Vagina (tissue), 2 donors: ENCODE measurements around the gene LONP1.

Experiments
- CTCF ChIP-seq, 3 experiments: fragments of 450-650 bp in 2 of 3; fragments of 200-600 bp in 1 of 3; sonication (generic) in 1 of 3; IDR thresholded peaks; one replicate each; pipeline ENCODE4 v1.5.1; 2017 to 2019; ENCODE audit warnings: antibody characterized with exemption in 3 of 3, mild to moderate bottlenecking in 2 of 3, moderate library complexity in 2 of 3
- POLR2A ChIP-seq, 2 donors: fragments of 450-650 bp; IDR thresholded peaks; one replicate each; pipeline ENCODE4 v1.6.1; 2017; ENCODE audit warnings: antibody characterized with exemption in 2 of 2, mild to moderate bottlenecking in 2 of 2, moderate library complexity in 2 of 2
- POLR2AphosphoS5 ChIP-seq, 2 donors: sonication (generic); formaldehyde crosslinking; IDR thresholded peaks; one replicate each; pipeline ENCODE4 v1.9.0; 2017; ENCODE audit warnings: antibody characterized with exemption in 2 of 2, mild to moderate bottlenecking in 2 of 2, low read depth in 1 of 2; ENCODE audit not compliant: insufficient read depth in 1 of 2

- TF ChIP-seq CTCF (IDR thresholded peaks at IDR 0.05) = no peak
- no peak for TF ChIP-seq POLR2AphosphoS5 (IDR thresholded peaks at IDR 0.05; ENCODE audit: insufficient read depth in 1 of 2, low read depth in 1 of 2)
- TF ChIP-seq POLR2A (IDR thresholded peaks at IDR 0.05) = no peak
These were observed 529 bp downstream of the LONP1 start for GRCh38 chr19:5719274-5719960.
